Glutamatergic neuron (in vitro differentiated cells): ENCODE results near the gene SDC3. TPM values are rescaled to one million over a fixed set of nuclear protein-coding genes. Genes with fewer than 3 reads are reported as not detected.

Source experiments
- DNase-seq: peaks from one replicate; pipeline ENCODE4 v3.0.0; 2022
- H3K27ac Mint-ChIP-seq: one replicate; pipeline ENCODE4 v1.8.0; 2020; ENCODE audit warnings: mild to moderate bottlenecking, mixed read lengths, inconsistent platforms; ENCODE audit not compliant: unreplicated experiment
- H3K27me3 Mint-ChIP-seq: one replicate; pipeline ENCODE4 v1.8.0; 2020; ENCODE audit warnings: mild to moderate bottlenecking, moderate library complexity, mixed read lengths, inconsistent platforms; ENCODE audit not compliant: unreplicated experiment
- H3K36me3 Mint-ChIP-seq: one replicate; pipeline ENCODE4 v1.8.0; 2020; ENCODE audit warnings: mild to moderate bottlenecking, mixed read lengths, inconsistent platforms; ENCODE audit not compliant: unreplicated experiment
- H3K4me1 Mint-ChIP-seq: one replicate; pipeline ENCODE4 v1.8.0; 2020; ENCODE audit warnings: mild to moderate bottlenecking, low read depth, mixed read lengths, inconsistent platforms; ENCODE audit not compliant: unreplicated experiment
- H3K4me3 Mint-ChIP-seq: one replicate; pipeline ENCODE4 v1.8.0; 2020; ENCODE audit warnings: mild to moderate bottlenecking, mixed read lengths, inconsistent platforms; ENCODE audit not compliant: unreplicated experiment
- H3K9me3 Mint-ChIP-seq: one replicate; pipeline ENCODE4 v1.8.0; 2020; ENCODE audit warnings: mild to moderate bottlenecking, moderate library complexity, mixed read lengths, inconsistent platforms; ENCODE audit not compliant: unreplicated experiment
- total RNA-seq: library from RNA; stranded (reverse); fragmentation: NEBNext Ultra II Directional; extraction: Animal tissue kit (Norgen Biotek cat#: 25700); gene quantifications from one replicate; pipeline ENCODE4 v1.2.1, GENCODE V29; 2021; ENCODE audit not compliant: unreplicated experiment
- TF ChIP-seq, protein P1 (sequence below): fragments of 200-600 bp; sonication (generic); IDR thresholded peaks from one replicate; pipeline ENCODE4 v1.5.0; 2021; ENCODE audit not compliant: partially characterized antibody, unreplicated experiment

SDC3 gene
- total RNA-seq, 1 donor from 2014 or later, result 41.7 TPM

DNA sequence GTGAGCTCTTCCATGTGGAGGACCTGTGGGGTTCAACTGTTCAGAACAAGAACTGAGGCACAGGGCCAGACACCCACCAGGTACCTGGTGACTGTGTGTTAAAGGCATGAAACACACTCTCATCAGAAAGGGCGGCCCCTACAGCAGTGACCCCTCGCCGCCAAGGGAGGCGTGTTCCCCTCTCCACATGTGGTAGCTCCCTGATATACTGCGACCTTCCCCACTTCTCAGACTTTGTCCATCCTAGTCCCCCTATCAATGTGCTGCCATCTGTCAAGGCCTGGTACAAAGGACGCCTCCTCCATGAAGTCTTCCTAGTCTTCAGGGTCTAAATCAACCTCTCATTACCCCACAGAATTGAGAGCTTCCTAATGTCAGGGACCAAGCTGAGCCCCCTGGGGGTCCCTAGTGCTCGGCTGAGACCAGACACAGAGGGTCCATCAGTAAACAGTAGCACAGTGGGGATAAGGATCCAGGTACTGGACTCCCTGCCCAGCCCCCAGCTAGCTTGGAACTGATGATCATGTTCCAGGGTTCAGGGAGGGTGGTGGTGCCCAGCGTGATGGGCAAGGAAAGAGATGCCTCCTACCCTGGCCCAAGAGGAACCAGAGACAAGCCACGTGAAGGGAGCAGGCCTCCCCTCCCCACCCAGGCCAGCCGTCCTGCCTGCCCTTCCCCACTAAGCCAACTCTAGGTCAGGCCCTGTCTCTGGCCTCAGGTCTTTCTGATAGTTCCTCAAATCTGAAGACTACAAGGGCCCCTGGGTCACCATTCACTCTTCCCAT lies 10.3 kb downstream of the SDC3 start:
- Mint-ChIP-seq H3K4me1 (peaks cover 27% of the 10 kb centered on the region), H3K9me3 (no peaks in the 10 kb centered on the region), H3K27ac (no peak overlapping the region), H3K4me3 (no peak overlapping the region), H3K36me3 (no peaks in the 10 kb centered on the region), H3K27me3 (peaks cover 6% of the 10 kb centered on the region)
- TF ChIP-seq, protein P1, sequence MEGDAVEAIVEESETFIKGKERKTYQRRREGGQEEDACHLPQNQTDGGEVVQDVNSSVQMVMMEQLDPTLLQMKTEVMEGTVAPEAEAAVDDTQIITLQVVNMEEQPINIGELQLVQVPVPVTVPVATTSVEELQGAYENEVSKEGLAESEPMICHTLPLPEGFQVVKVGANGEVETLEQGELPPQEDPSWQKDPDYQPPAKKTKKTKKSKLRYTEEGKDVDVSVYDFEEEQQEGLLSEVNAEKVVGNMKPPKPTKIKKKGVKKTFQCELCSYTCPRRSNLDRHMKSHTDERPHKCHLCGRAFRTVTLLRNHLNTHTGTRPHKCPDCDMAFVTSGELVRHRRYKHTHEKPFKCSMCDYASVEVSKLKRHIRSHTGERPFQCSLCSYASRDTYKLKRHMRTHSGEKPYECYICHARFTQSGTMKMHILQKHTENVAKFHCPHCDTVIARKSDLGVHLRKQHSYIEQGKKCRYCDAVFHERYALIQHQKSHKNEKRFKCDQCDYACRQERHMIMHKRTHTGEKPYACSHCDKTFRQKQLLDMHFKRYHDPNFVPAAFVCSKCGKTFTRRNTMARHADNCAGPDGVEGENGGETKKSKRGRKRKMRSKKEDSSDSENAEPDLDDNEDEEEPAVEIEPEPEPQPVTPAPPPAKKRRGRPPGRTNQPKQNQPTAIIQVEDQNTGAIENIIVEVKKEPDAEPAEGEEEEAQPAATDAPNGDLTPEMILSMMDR, result no peak
- no peak for DNase-seq

DNA sequence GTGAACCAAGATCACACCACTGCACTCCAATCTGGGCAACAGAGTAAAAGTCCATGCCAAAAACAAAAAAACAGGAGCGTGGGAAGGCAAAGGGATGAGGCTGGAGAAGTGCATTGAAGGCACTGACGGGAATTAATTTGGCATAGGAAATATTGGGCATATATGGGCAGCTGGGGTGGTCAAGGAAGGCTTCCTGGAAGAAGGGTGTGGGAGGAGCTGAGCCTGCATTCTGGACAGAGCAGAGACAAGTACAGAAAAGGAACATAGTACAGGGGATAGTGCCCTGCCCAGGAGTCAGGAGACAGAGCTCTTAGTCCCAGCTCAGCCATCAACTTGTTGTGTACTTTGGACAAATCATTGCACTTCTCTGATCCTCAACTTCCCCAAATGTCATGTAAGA lies 11.7 kb downstream of the SDC3 start:
- Mint-ChIP-seq H3K4me1 (peaks cover 28% of the 10 kb centered on the region), H3K9me3 (no peaks in the 10 kb centered on the region), H3K27me3 (peaks cover 10% of the 10 kb centered on the region), H3K27ac (no peak overlapping the region), H3K36me3 (no peaks in the 10 kb centered on the region), H3K4me3 (no peak overlapping the region)
- TF ChIP-seq, protein P1, result no peak
- no peak for DNase-seq

DNA sequence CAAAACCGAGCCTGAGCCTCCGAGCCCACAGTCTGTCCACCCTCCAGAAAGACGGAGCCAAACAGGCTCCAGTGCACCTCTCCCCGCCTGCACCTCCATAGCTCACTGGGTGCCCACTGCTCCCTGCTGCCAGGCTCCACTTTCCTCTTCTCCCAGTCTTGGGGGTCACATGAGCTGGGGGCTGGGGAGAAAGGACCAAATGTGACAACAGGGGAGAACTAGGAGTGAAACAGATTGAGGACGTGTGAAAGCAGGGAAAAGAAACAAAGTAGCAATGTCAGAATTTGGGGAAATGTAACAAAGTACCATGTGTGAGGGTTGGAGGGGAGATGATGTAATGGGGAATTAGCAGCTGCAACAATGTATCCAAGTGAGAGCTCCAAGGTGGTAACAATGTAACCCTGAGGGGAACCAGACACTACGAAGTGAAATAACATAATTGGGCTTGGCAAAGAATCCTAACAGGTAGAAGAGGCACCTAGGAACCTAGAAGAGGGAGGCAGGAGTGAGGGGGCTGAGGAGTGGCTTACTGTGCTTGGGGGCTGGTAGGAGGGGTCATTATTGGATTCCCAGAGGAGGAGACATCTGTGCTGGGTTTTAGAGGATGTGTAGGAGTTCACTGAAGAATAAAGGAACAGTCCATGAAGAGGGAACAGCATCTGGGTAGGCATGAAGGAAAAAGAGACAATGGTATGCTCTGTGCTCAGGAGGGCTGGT lies 12.5 kb downstream of the SDC3 start:
- Mint-ChIP-seq H3K36me3 (no peaks in the 10 kb centered on the region), H3K27ac (peak overlapping the region; percentile 35), H3K4me1 (peaks cover 28% of the 10 kb centered on the region), H3K9me3 (no peaks in the 10 kb centered on the region), H3K27me3 (peaks cover 10% of the 10 kb centered on the region), H3K4me3 (no peak overlapping the region)
- DNase-seq, result no peak
- TF ChIP-seq, protein P1, result no peak

DNA sequence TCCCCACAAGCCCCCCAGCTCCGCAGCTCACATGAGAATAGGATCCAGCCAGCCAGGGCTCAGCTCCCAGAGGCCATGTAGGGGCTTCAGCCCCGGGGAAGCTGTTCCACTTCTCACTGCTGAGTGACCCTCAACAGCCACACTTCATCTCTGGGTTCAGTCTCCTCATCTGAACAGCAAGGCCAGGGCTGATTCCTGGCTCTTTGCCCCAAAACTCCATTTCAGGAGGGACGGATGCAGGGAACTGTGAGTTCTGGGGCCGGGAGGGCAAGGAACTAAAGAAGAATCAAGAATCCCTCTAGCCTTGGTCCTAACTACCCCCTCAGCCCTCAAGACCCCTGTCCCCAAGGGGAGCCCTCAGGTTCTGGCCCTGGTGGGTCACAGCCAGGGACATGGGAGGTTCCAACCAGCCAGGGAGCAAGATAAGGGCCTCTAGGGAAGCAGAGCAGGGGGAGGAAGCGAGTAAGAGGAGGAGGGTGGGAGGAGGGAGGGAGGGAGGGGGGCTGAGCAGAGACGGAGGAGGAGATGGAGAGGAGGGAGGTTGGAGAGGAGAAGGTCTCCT lies 13.1 kb downstream of the SDC3 start:
- H3K36me3 Mint-ChIP-seq, result no peaks in the 10 kb centered on the region
- DNase-seq, result no peak
- H3K27ac Mint-ChIP-seq, result no peak overlapping the region
- no peaks in the 10 kb centered on the region for H3K9me3 Mint-ChIP-seq
- H3K4me3 Mint-ChIP-seq, result no peak overlapping the region
- peaks cover 10% of the 10 kb centered on the region for H3K27me3 Mint-ChIP-seq
- TF ChIP-seq, protein P1, result no peak
- H3K4me1 Mint-ChIP-seq, result peaks cover 28% of the 10 kb centered on the region
